ENCODE measurements around the gene TRMT10C.
"Not testable (repeated sequence)": the region's sequence is repeated elsewhere in the genome, so short reads cannot be mapped to it uniquely, and the experiment has no call there.

The TRMT10C gene

GRCh38 chr3:101548527-101549105, 13.1 kb upstream of the TRMT10C start:
- no peak for DNase-seq (ENCODE audit: low read depth in 2 of 2)

GRCh38 chr3:101549473-101549872, 12.2 kb upstream of the TRMT10C start:
- no peak for DNase-seq (ENCODE audit: low read depth in 2 of 2)

GRCh38 chr3:101551359-101552081, 10.1 kb upstream of the TRMT10C start:
- DNase-seq (ENCODE audit: low read depth in 2 of 2) = not testable (repeated sequence)

- not testable (repeated sequence) for DNase-seq (ENCODE audit: low read depth in 2 of 2)
Observed at GRCh38 chr3:101553381-101553780, 8.3 kb upstream of the TRMT10C start.

GRCh38 chr3:101556064-101556463, 5.6 kb upstream of the TRMT10C start:
- no peak for DNase-seq (ENCODE audit: low read depth in 2 of 2)

GRCh38 chr3:101567528-101568317, 6.1 kb downstream of the TRMT10C start:
- DNase-seq (ENCODE audit: low read depth in 2 of 2) = no peak

- DNase-seq (ENCODE audit: low read depth in 2 of 2) = no peak
Observed at GRCh38 chr3:101571028-101571895, 9.6 kb downstream of the TRMT10C start.

GRCh38 chr3:101573449-101574387, 12.1 kb downstream of the TRMT10C start, which contains the start of gene PCNP:
PCNP (plus strand) TSS chr3:101574180; CDS start chr3:101574216, 36 bp downstream.
- DNase-seq (ENCODE audit: low read depth in 2 of 2) = peak; percentile 98 to 99

GRCh38 chr3:101574388-101575112, 12.9 kb downstream of the TRMT10C start:
- DNase-seq (ENCODE audit: low read depth in 2 of 2) = peak in 1 of 2 experiments; percentile 4

- DNase-seq (ENCODE audit: low read depth in 2 of 2) = no peak
Observed at GRCh38 chr3:101577286-101577685, 15.6 kb downstream of the TRMT10C start.

GRCh38 chr3:101588616-101589015, 26.9 kb downstream of the TRMT10C start:
- DNase-seq (ENCODE audit: low read depth in 2 of 2) = no peak

GRCh38 chr3:101591071-101591470, 29.4 kb downstream of the TRMT10C start:
- no peak for DNase-seq (ENCODE audit: low read depth in 2 of 2)

- no peak for DNase-seq (ENCODE audit: low read depth in 2 of 2)
Observed at GRCh38 chr3:101602731-101603130, 41.1 kb downstream of the TRMT10C start.

GRCh38 chr3:101603184-101603583, 41.5 kb downstream of the TRMT10C start:
- no peak for DNase-seq (ENCODE audit: low read depth in 2 of 2)

GRCh38 chr3:101605398-101605797, 43.7 kb downstream of the TRMT10C start:
- DNase-seq (ENCODE audit: low read depth in 2 of 2) = not testable (repeated sequence)

GRCh38 chr3:101611023-101611422, 49.4 kb downstream of the TRMT10C start:
- DNase-seq (ENCODE audit: low read depth in 2 of 2) = no peak

GRCh38 chr3:101613014-101613413, 51.3 kb downstream of the TRMT10C start:
- DNase-seq (ENCODE audit: low read depth in 2 of 2) = not testable (repeated sequence)

GRCh38 chr3:101615525-101615924, 53.9 kb downstream of the TRMT10C start:
- DNase-seq (ENCODE audit: low read depth in 2 of 2) = no peak
